SK-N-SH (cell line): ENCODE results near the gene FAM181A. TPM values are rescaled to one million over a fixed set of nuclear protein-coding genes. Genes with fewer than 3 reads are reported as not detected.

Source experiments
- CTCF ChIA-PET: fragments of 300-600, 350-600 bp; formaldehyde crosslinking; extraction: SDS; loops from one replicate; lab custom pipeline; 2021; lab: Yijun Ruan, JAX
- POLR2A ChIA-PET: fragments of 350-600 bp; sonication (Branson Sonifier 250); formaldehyde crosslinking; extraction: SDS; loops from one replicate; lab custom pipeline; 2020; ENCODE audit warnings: antibody characterized with exemption, inconsistent platforms; lab: Yijun Ruan, JAX
- DNase-seq: peaks from one replicate; pipeline ENCODE4 v3.0.0; 2012
- H2AFZ ChIP-seq: fragments of 200-600 bp; sonication (generic); 2 replicates; pipeline ENCODE4 v1.8.1; 2016; ENCODE audit warnings: antibody characterized with exemption, mild to moderate bottlenecking, low read depth
- H3F3A ChIP-seq: fragments of 200-600 bp; sonication (generic); replicated peaks from 2 replicates; pipeline ENCODE3; 2016; ENCODE audit warnings: antibody characterized with exemption, mild to moderate bottlenecking; ENCODE audit not compliant: insufficient read depth
- H3K27ac ChIP-seq, 2 experiments: fragments of 200-500 bp in 1 of 2; fragments of 200-600 bp in 1 of 2; sonication (Bioruptor generic) in 1 of 2; sonication (generic), shearing (Covaris generic) in 1 of 2; 2 replicates each; pipeline versions ENCODE4 v1.5.1 to v1.6.1; 2014 to 2016; ENCODE audit warnings: low read depth in 2 of 2, inconsistent platforms in 1 of 2, low read length in 1 of 2, mild to moderate bottlenecking in 1 of 2, mixed read lengths in 1 of 2
- H3K27me3 ChIP-seq: fragments of 200-600 bp; sonication (generic), shearing (Covaris generic); 2 replicates; pipeline ENCODE4 v1.6.1; 2016; ENCODE audit warnings: mixed run types; ENCODE audit not compliant: insufficient read depth
- H3K36me3 ChIP-seq, 2 experiments: fragments of 200-500 bp in 1 of 2; fragments of 200-600 bp in 1 of 2; sonication (Bioruptor generic) in 1 of 2; sonication (generic) in 1 of 2; replicated peaks in 1 of 2; 2 replicates each; pipeline versions ENCODE3 to v1.5.1; 2014 to 2016; ENCODE audit warnings: low read length in 1 of 2, mild to moderate bottlenecking in 1 of 2; ENCODE audit not compliant: insufficient read depth in 2 of 2, control insufficient read depth in 1 of 2
- H3K4me1 ChIP-seq, 2 experiments: fragments of 200-500 bp in 1 of 2; fragments of 200-600 bp in 1 of 2; sonication (Bioruptor generic) in 1 of 2; sonication (generic), shearing (Covaris generic) in 1 of 2; 2 replicates each; pipeline versions ENCODE4 v1.5.1 to v1.6.1; 2014 to 2016; ENCODE audit warnings: low read depth in 1 of 2, low read length in 1 of 2, mixed run types in 1 of 2; ENCODE audit not compliant: insufficient read depth in 2 of 2, control insufficient read depth in 1 of 2
- H3K4me2 ChIP-seq: fragments of 200-600 bp; sonication (generic), shearing (Covaris generic); 2 replicates; pipeline ENCODE4 v1.6.1; 2017; ENCODE audit warnings: mixed run types
- H3K4me3 ChIP-seq, 2 experiments: fragments of 200-500 bp in 1 of 2; fragments of 200-600 bp in 1 of 2; sonication (Bioruptor generic) in 1 of 2; sonication (generic), shearing (Covaris generic) in 1 of 2; 2 replicates each; pipeline versions ENCODE4 v1.5.1 to v1.8.1; 2014 to 2016; ENCODE audit warnings: low read depth in 2 of 2, inconsistent platforms in 1 of 2, low read length in 1 of 2, mild to moderate bottlenecking in 1 of 2, mixed read lengths in 1 of 2, moderate library complexity in 1 of 2
- H3K79me2 ChIP-seq: fragments of 200-600 bp; sonication (generic); 2 replicates; pipeline ENCODE4 v1.8.1; 2017; ENCODE audit warnings: mild to moderate bottlenecking; ENCODE audit not compliant: insufficient read depth
- H3K9ac ChIP-seq: fragments of 200-600 bp; sonication (generic); 2 replicates; pipeline ENCODE4 v1.6.1; 2017; ENCODE audit warnings: mixed run types
- H3K9me2 ChIP-seq: fragments of 200-600 bp; sonication (generic); 2 replicates; pipeline ENCODE4 v1.6.1; 2017; ENCODE audit warnings: mixed run types
- H3K9me3 ChIP-seq: fragments of 200-600 bp; sonication (generic); 2 replicates; pipeline ENCODE4 v1.6.1; 2017; ENCODE audit warnings: mixed run types, mild to moderate bottlenecking, moderate library complexity
- H4K20me1 ChIP-seq: fragments of 200-600 bp; sonication (generic); 2 replicates; pipeline ENCODE4 v1.6.1; 2017; ENCODE audit warnings: mild to moderate bottlenecking, mixed run types; ENCODE audit not compliant: insufficient read depth
- MXI1 ChIP-seq: IDR thresholded peaks from 2 replicates; pipeline ENCODE4 v1.6.1; 2012; ENCODE audit warnings: mild to moderate bottlenecking, low read depth, low read length, improper control_type of control experiment
- RCOR1 ChIP-seq: fragments of 150-350 bp; IDR thresholded peaks from 2 replicates; pipeline ENCODE4 v1.6.1; 2017; ENCODE audit warnings: antibody characterized with exemption, low read length
- REST ChIP-seq: IDR thresholded peaks from 2 replicates; pipeline ENCODE4 v1.6.1; 2012; ENCODE audit warnings: mild to moderate bottlenecking, low read depth, low read length, moderate library complexity
- SIN3A ChIP-seq: IDR thresholded peaks from 2 replicates; pipeline ENCODE4 v1.6.1; 2012; ENCODE audit warnings: low read depth, mild to moderate bottlenecking, low read length, moderate library complexity, borderline replicate concordance
- SMC3 ChIP-seq: IDR thresholded peaks from 2 replicates; pipeline ENCODE4 v1.6.1; 2012; ENCODE audit warnings: low read depth, low read length, improper control_type of control experiment
- WGBS: methylation state at CpG from one replicate; pipeline ENCODE4 v1.1.6; 2017; ENCODE audit warnings: low lambda C conversion rate; 5-methylcytosine and 5-hydroxymethylcytosine counted together
- polyA plus RNA-seq, 3 experiments: library from polyadenylated mRNA; depleted of rRNA; stranded (reverse); fragments of >200 nt; gene quantifications; 2 replicates each; pipeline ENCODE4 v1.2.3, GENCODE V29; 2012

The FAM181A gene
- polyA plus RNA-seq, 1 of the 3 experiments (the other 2 are of a cell fraction), result not detected

- Histone ChIP-seq H3K9me3 (no peaks in the 10 kb centered on the region), H3K4me2 (no peak overlapping the region), H3K79me2 (no peaks in the 10 kb centered on the region), H2AFZ (no peak overlapping the region), H4K20me1 (no peaks in the 10 kb centered on the region), H3K27me3 (no peaks in the 10 kb centered on the region), H3K9ac (no peak overlapping the region), H3K4me3 (no peak overlapping the region), H3K9me2 (no peaks in the 10 kb centered on the region), H3K27ac (no peak overlapping the region), H3K4me1 (no peaks in the 10 kb centered on the region), H3F3A (no peaks in the 10 kb centered on the region), H3K36me3 (no peaks in the 10 kb centered on the region)
- 58% methylated on average over 5 of the region's 6 CpGs for WGBS
- DNase-seq, result no peak
- no peak for TF ChIP-seq SMC3
- no peak for TF ChIP-seq RCOR1
- TF ChIP-seq SIN3A, result no peak
- no peak for TF ChIP-seq MXI1
- CTCF ChIA-PET, result interaction anchor here (1.2 to 1.9 kb wide), 4 partner anchors 9 to 273 kb away, joined by 4 to 5 read pairs (median 4); no protein-coding TSS in a partner anchor
- POLR2A ChIA-PET, result no interaction called here
These were observed 629 bp downstream of the FAM181A start for GRCh38 chr14:93927800-93928145.

- Histone ChIP-seq H3K9ac (no peak overlapping the region), H3K27ac (no peak overlapping the region), H3K9me2 (no peaks in the 10 kb centered on the region), H3K36me3 (no peaks in the 10 kb centered on the region), H3K9me3 (no peaks in the 10 kb centered on the region), H3K79me2 (no peaks in the 10 kb centered on the region), H3K4me1 (no peaks in the 10 kb centered on the region), H3F3A (no peaks in the 10 kb centered on the region)
- WGBS, result 69% methylated on average over 18 of the region's 26 CpGs
- CTCF ChIA-PET, result interaction anchor here (1.2 to 1.9 kb wide), 3 partner anchors 9 to 274 kb away, joined by 4 to 5 read pairs (median 5); no protein-coding TSS in a partner anchor
- TF ChIP-seq REST (0 out of 2 replicates have a peak, but pooled peaks have one; percentile 13), MXI1 (no peak)
- TF ChIP-seq, all 33 proteins: peak for 1
- no peaks in the 10 kb centered on the region for H4K20me1 ChIP-seq
- DNase-seq, result no peak
- POLR2A ChIA-PET, result no interaction called here
- H3K27me3 ChIP-seq, result no peaks in the 10 kb centered on the region
- H3K4me2 ChIP-seq, result no peak overlapping the region
- H2AFZ ChIP-seq, result no peak overlapping the region
- H3K4me3 ChIP-seq, result no peak overlapping the region
These were observed 1.3 kb downstream of the FAM181A start for GRCh38 chr14:93928184-93929047.
